HEK293 (cell line): ENCODE measurements around the gene PRKG1.

Source experiments
- FEZF1 ChIP-seq: fragments of 450-650 bp; formaldehyde crosslinking; IDR thresholded peaks from 2 replicates; pipeline ENCODE4 v1.5.1; 2016; ENCODE audit warnings: missing biosample characterization, missing genetic modification characterization
- GFI1B ChIP-seq: fragments of 450-650 bp; formaldehyde crosslinking; IDR thresholded peaks from 2 replicates; pipeline ENCODE4 v1.5.1; 2016; ENCODE audit warnings: missing biosample characterization, missing genetic modification characterization
- KLF1 ChIP-seq: fragments of 450-650 bp; formaldehyde crosslinking; IDR thresholded peaks from 2 replicates; pipeline ENCODE4 v1.5.1; 2016; ENCODE audit warnings: missing biosample characterization, missing genetic modification characterization
- KLF10 ChIP-seq: fragments of 450-650 bp; IDR thresholded peaks from 2 replicates; pipeline ENCODE4 v1.5.1; 2018; ENCODE audit warnings: missing biosample characterization, mild to moderate bottlenecking, missing genetic modification characterization
- KLF8 ChIP-seq: fragments of 450-650 bp; formaldehyde crosslinking; IDR thresholded peaks from 2 replicates; pipeline ENCODE4 v1.5.1; 2016; ENCODE audit warnings: missing biosample characterization, missing genetic modification characterization
- MZF1 ChIP-seq: fragments of 450-650 bp; formaldehyde crosslinking; IDR thresholded peaks from 2 replicates; pipeline ENCODE4 v1.5.1; 2017; ENCODE audit warnings: missing biosample characterization, missing genetic modification characterization, borderline replicate concordance
- SCRT1 ChIP-seq: fragments of 450-650 bp; formaldehyde crosslinking; IDR thresholded peaks from 2 replicates; pipeline ENCODE4 v1.5.1; 2016; ENCODE audit warnings: missing biosample characterization, missing genetic modification characterization, borderline replicate concordance
- TRIM28 ChIP-seq: IDR thresholded peaks from 2 replicates; pipeline ENCODE4 v1.6.1; 2011; ENCODE audit warnings: low read length, control low read depth, borderline replicate concordance
- YY1 ChIP-seq: fragments of 450-650 bp; formaldehyde crosslinking; IDR thresholded peaks from 2 replicates; pipeline ENCODE4 v1.5.1; 2018; ENCODE audit warnings: missing biosample characterization, missing genetic modification characterization
- ZEB2 ChIP-seq: fragments of 450-650 bp; formaldehyde crosslinking; IDR thresholded peaks from 2 replicates; pipeline ENCODE4 v1.5.1; 2016; ENCODE audit warnings: missing biosample characterization, missing genetic modification characterization
- ZIC2 ChIP-seq: fragments of 450-650 bp; formaldehyde crosslinking; IDR thresholded peaks from 2 replicates; pipeline ENCODE4 v1.5.1; 2016; ENCODE audit warnings: missing biosample characterization, missing genetic modification characterization
- ZNF10 ChIP-seq: fragments of 450-650 bp; formaldehyde crosslinking; IDR thresholded peaks from 2 replicates; pipeline ENCODE4 v1.5.1; 2017; ENCODE audit warnings: missing biosample characterization, missing genetic modification characterization
- ZNF140 ChIP-seq: fragments of 450-650 bp; formaldehyde crosslinking; IDR thresholded peaks from 2 replicates; pipeline ENCODE4 v1.5.1; 2016; ENCODE audit warnings: missing biosample characterization, missing genetic modification characterization
- ZNF174 ChIP-seq: fragments of 450-650 bp; formaldehyde crosslinking; IDR thresholded peaks from 2 replicates; pipeline ENCODE4 v1.5.0; 2017; ENCODE audit warnings: missing biosample characterization, mild to moderate bottlenecking, missing genetic modification characterization
- ZNF175 ChIP-seq: fragments of 450-650 bp; formaldehyde crosslinking; IDR thresholded peaks from 2 replicates; pipeline ENCODE4 v1.5.1; 2016; ENCODE audit warnings: missing biosample characterization, missing genetic modification characterization
- ZNF19 ChIP-seq: fragments of 450-650 bp; formaldehyde crosslinking; IDR thresholded peaks from 2 replicates; pipeline ENCODE4; 2016; ENCODE audit warnings: missing biosample characterization, missing genetic modification characterization, low read depth
- ZNF248 ChIP-seq: fragments of 450-650 bp; formaldehyde crosslinking; IDR thresholded peaks from 2 replicates; pipeline ENCODE4 v1.5.1; 2017; ENCODE audit warnings: missing biosample characterization, missing genetic modification characterization
- ZNF501 ChIP-seq: fragments of 450-650 bp; formaldehyde crosslinking; IDR thresholded peaks from 2 replicates; pipeline ENCODE4 v1.5.1; 2016; ENCODE audit warnings: missing biosample characterization, missing genetic modification characterization
- ZNF596 ChIP-seq: fragments of 450-650 bp; IDR thresholded peaks from 2 replicates; pipeline ENCODE4 v1.5.0; 2018; ENCODE audit warnings: missing biosample characterization, mild to moderate bottlenecking, missing genetic modification characterization, moderate library complexity
- ZNF660 ChIP-seq: fragments of 450-650 bp; IDR thresholded peaks from 2 replicates; pipeline ENCODE4 v1.5.1; 2018; ENCODE audit warnings: missing biosample characterization, mild to moderate bottlenecking, missing genetic modification characterization
- ZNF707 ChIP-seq: fragments of 450-650 bp; formaldehyde crosslinking; IDR thresholded peaks from 2 replicates; pipeline ENCODE4 v1.5.1; 2016; ENCODE audit warnings: missing biosample characterization, missing genetic modification characterization
- TF ChIP-seq, protein P1 (sequence below): fragments of 450-650 bp; formaldehyde crosslinking; IDR thresholded peaks from 2 replicates; pipeline ENCODE4 v1.5.1; 2016; ENCODE audit warnings: missing biosample characterization, missing genetic modification characterization
- TF ChIP-seq, protein P2 (sequence below): fragments of 450-650 bp; formaldehyde crosslinking; IDR thresholded peaks from 2 replicates; pipeline ENCODE4 v1.5.1; 2017; ENCODE audit warnings: missing biosample characterization, missing genetic modification characterization
- TF ChIP-seq, protein P3 (sequence below): fragments of 450-650 bp; formaldehyde crosslinking; IDR thresholded peaks from 2 replicates; pipeline ENCODE4 v1.5.1; 2016; ENCODE audit warnings: missing biosample characterization, missing genetic modification characterization
- TF ChIP-seq, protein P4 (sequence below): fragments of 450-650 bp; formaldehyde crosslinking; IDR thresholded peaks from 2 replicates; pipeline ENCODE4 v1.5.1; 2016; ENCODE audit warnings: missing biosample characterization, missing genetic modification characterization
- TF ChIP-seq, protein P5 (sequence below): fragments of 450-650 bp; formaldehyde crosslinking; IDR thresholded peaks from 2 replicates; pipeline ENCODE4 v1.5.1; 2016; ENCODE audit warnings: missing biosample characterization, missing genetic modification characterization
- TF ChIP-seq, protein P6 (sequence below): fragments of 450-650 bp; formaldehyde crosslinking; IDR thresholded peaks from 2 replicates; pipeline ENCODE4 v1.5.1; 2016; ENCODE audit warnings: missing biosample characterization, missing genetic modification characterization, borderline replicate concordance

Gene PRKG1

DNA sequence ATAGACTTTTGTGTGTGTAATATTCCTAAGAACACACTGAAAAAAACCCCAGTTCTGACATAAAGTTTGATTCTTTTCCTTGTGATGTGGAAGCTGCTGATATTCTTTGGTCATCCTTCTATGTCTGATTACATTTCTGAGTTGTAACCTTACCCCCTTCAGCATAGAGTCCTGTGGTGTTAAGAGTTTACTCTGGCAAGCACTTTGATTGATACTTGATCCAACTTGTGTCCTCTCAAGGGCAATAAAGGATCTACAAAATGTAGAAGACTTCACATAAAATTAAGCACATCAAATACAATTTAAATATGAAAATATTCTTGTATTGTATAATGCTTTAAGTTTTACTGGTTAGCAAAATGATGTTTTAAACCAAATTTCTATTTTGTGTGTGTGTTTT, 1018.1 kb downstream of the PRKG1 start (continued):
- TF ChIP-seq KLF8 (tag by site-specific recombination), result no peak
- TF ChIP-seq YY1 (tag by site-specific recombination), result no peak
- 0 out of 2 replicates have a peak, but pooled peaks have one; percentile 10 for TF ChIP-seq ZIC2
- peak; percentile 17; the same call in 1 of the 2 replicates for TF ChIP-seq MZF1 (tag by site-specific recombination)
- peak; percentile 50; the same call in 1 of the 2 replicates for TF ChIP-seq SCRT1 (tag by site-specific recombination)
- peak; percentile 52; the same call in 1 of the 2 replicates for TF ChIP-seq ZNF10
- TF ChIP-seq ZNF174 (tag by site-specific recombination), result no peak
- TF ChIP-seq ZNF248 (tag by site-specific recombination), result no peak
- TF ChIP-seq, protein P1, sequence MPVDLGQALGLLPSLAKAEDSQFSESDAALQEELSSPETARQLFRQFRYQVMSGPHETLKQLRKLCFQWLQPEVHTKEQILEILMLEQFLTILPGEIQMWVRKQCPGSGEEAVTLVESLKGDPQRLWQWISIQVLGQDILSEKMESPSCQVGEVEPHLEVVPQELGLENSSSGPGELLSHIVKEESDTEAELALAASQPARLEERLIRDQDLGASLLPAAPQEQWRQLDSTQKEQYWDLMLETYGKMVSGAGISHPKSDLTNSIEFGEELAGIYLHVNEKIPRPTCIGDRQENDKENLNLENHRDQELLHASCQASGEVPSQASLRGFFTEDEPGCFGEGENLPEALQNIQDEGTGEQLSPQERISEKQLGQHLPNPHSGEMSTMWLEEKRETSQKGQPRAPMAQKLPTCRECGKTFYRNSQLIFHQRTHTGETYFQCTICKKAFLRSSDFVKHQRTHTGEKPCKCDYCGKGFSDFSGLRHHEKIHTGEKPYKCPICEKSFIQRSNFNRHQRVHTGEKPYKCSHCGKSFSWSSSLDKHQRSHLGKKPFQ (tag by site-specific recombination), result 0 out of 2 replicates have a peak, but pooled peaks have one; percentile 20
- 0 out of 2 replicates have a peak, but pooled peaks have one; percentile 45 for TF ChIP-seq ZNF596
- TF ChIP-seq, protein P2, sequence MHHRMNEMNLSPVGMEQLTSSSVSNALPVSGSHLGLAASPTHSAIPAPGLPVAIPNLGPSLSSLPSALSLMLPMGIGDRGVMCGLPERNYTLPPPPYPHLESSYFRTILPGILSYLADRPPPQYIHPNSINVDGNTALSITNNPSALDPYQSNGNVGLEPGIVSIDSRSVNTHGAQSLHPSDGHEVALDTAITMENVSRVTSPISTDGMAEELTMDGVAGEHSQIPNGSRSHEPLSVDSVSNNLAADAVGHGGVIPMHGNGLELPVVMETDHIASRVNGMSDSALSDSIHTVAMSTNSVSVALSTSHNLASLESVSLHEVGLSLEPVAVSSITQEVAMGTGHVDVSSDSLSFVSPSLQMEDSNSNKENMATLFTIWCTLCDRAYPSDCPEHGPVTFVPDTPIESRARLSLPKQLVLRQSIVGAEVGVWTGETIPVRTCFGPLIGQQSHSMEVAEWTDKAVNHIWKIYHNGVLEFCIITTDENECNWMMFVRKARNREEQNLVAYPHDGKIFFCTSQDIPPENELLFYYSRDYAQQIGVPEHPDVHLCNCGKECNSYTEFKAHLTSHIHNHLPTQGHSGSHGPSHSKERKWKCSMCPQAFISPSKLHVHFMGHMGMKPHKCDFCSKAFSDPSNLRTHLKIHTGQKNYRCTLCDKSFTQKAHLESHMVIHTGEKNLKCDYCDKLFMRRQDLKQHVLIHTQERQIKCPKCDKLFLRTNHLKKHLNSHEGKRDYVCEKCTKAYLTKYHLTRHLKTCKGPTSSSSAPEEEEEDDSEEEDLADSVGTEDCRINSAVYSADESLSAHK (tag by site-specific recombination), result peak; percentile 68
- no peak for TF ChIP-seq ZNF175 (tag by site-specific recombination)
- TF ChIP-seq ZNF660, result no peak
- TF ChIP-seq ZNF19 (tag by site-specific recombination), result no peak
- TF ChIP-seq KLF1 (tag by site-specific recombination), result no peak
- TF ChIP-seq ZNF707 (tag by site-specific recombination), result no peak
- TF ChIP-seq, protein P3, sequence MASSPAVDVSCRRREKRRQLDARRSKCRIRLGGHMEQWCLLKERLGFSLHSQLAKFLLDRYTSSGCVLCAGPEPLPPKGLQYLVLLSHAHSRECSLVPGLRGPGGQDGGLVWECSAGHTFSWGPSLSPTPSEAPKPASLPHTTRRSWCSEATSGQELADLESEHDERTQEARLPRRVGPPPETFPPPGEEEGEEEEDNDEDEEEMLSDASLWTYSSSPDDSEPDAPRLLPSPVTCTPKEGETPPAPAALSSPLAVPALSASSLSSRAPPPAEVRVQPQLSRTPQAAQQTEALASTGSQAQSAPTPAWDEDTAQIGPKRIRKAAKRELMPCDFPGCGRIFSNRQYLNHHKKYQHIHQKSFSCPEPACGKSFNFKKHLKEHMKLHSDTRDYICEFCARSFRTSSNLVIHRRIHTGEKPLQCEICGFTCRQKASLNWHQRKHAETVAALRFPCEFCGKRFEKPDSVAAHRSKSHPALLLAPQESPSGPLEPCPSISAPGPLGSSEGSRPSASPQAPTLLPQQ (tag by site-specific recombination), result 0 out of 2 replicates have a peak, but pooled peaks have one; percentile 23
- TF ChIP-seq ZNF501 (tag by site-specific recombination), result peak; percentile 39; the same call in 1 of the 2 replicates
- 0 out of 2 replicates have a peak, but pooled peaks have one; percentile 50 for TF ChIP-seq TRIM28
- TF ChIP-seq, protein P4, sequence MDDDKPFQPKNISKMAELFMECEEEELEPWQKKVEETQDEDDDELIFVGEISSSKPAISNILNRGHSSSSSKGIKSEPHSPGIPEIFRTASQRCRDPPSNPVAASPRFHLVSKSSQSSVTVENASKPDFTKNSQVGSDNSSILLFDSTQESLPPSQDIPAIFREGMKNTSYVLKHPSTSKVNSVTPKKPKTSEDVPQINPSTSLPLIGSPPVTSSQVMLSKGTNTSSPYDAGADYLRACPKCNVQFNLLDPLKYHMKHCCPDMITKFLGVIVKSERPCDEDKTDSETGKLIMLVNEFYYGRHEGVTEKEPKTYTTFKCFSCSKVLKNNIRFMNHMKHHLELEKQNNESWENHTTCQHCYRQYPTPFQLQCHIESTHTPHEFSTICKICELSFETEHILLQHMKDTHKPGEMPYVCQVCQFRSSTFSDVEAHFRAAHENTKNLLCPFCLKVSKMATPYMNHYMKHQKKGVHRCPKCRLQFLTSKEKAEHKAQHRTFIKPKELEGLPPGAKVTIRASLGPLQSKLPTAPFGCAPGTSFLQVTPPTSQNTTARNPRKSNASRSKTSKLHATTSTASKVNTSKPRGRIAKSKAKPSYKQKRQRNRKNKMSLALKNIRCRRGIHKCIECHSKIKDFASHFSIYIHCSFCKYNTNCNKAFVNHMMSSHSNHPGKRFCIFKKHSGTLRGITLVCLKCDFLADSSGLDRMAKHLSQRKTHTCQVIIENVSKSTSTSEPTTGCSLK (tag by site-specific recombination), result no peak
- peak; percentile 73 for TF ChIP-seq GFI1B
- TF ChIP-seq ZNF140, result no peak
- TF ChIP-seq, protein P5, sequence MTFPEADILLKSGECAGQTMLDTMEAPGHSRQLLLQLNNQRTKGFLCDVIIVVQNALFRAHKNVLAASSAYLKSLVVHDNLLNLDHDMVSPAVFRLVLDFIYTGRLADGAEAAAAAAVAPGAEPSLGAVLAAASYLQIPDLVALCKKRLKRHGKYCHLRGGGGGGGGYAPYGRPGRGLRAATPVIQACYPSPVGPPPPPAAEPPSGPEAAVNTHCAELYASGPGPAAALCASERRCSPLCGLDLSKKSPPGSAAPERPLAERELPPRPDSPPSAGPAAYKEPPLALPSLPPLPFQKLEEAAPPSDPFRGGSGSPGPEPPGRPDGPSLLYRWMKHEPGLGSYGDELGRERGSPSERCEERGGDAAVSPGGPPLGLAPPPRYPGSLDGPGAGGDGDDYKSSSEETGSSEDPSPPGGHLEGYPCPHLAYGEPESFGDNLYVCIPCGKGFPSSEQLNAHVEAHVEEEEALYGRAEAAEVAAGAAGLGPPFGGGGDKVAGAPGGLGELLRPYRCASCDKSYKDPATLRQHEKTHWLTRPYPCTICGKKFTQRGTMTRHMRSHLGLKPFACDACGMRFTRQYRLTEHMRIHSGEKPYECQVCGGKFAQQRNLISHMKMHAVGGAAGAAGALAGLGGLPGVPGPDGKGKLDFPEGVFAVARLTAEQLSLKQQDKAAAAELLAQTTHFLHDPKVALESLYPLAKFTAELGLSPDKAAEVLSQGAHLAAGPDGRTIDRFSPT (tag by site-specific recombination), result peak; percentile 56; the same call in 1 of the 2 replicates
- peak; percentile 55; the same call in 1 of the 2 replicates for TF ChIP-seq ZEB2 (tag by site-specific recombination)
- TF ChIP-seq, protein P6, sequence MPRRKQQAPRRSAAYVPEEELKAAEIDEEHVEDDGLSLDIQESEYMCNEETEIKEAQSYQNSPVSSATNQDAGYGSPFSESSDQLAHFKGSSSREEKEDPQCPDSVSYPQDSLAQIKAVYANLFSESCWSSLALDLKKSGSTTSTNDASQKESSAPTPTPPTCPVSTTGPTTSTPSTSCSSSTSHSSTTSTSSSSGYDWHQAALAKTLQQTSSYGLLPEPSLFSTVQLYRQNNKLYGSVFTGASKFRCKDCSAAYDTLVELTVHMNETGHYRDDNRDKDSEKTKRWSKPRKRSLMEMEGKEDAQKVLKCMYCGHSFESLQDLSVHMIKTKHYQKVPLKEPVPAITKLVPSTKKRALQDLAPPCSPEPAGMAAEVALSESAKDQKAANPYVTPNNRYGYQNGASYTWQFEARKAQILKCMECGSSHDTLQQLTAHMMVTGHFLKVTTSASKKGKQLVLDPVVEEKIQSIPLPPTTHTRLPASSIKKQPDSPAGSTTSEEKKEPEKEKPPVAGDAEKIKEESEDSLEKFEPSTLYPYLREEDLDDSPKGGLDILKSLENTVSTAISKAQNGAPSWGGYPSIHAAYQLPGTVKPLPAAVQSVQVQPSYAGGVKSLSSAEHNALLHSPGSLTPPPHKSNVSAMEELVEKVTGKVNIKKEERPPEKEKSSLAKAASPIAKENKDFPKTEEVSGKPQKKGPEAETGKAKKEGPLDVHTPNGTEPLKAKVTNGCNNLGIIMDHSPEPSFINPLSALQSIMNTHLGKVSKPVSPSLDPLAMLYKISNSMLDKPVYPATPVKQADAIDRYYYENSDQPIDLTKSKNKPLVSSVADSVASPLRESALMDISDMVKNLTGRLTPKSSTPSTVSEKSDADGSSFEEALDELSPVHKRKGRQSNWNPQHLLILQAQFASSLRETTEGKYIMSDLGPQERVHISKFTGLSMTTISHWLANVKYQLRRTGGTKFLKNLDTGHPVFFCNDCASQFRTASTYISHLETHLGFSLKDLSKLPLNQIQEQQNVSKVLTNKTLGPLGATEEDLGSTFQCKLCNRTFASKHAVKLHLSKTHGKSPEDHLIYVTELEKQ, result 0 out of 2 replicates have a peak, but pooled peaks have one; percentile 35
- TF ChIP-seq KLF10 (tag by site-specific recombination), result 0 out of 2 replicates have a peak, but pooled peaks have one; percentile 20
- peak; percentile 79 for TF ChIP-seq FEZF1 (tag by site-specific recombination)
